IPS-18a (cell line): ENCODE data around the gene AKAP9.
"Not testable (repeated sequence)": the region's sequence is repeated elsewhere in the genome, so short reads cannot be mapped to it uniquely, and the experiment has no call there.

Source experiments
- H3K27ac ChIP-seq: one replicate; pipeline ENCODE4 v1.5.1; 2013; ENCODE audit warnings: low read length
- H3K27me3 ChIP-seq: one replicate; pipeline ENCODE4 v1.6.1; 2013; ENCODE audit warnings: mild to moderate bottlenecking, low read length; ENCODE audit not compliant: control insufficient read depth, insufficient read depth
- H3K36me3 ChIP-seq: one replicate; pipeline ENCODE4 v1.6.1; 2013; ENCODE audit warnings: low read depth, low read length; ENCODE audit not compliant: control insufficient read depth
- H3K4me1 ChIP-seq: one replicate; pipeline ENCODE4 v1.6.1; 2013; ENCODE audit warnings: low read depth, low read length; ENCODE audit not compliant: control insufficient read depth
- H3K4me3 ChIP-seq: one replicate; pipeline ENCODE4 v1.5.1; 2013; ENCODE audit warnings: low read length
- H3K9ac ChIP-seq: one replicate; pipeline ENCODE4 v1.6.1; 2013; ENCODE audit warnings: mild to moderate bottlenecking, low read length, moderate library complexity
- H3K9me3 ChIP-seq: one replicate; pipeline ENCODE4 v1.6.1; 2013; ENCODE audit warnings: low read depth, low read length; ENCODE audit not compliant: control insufficient read depth

The AKAP9 gene

DNA sequence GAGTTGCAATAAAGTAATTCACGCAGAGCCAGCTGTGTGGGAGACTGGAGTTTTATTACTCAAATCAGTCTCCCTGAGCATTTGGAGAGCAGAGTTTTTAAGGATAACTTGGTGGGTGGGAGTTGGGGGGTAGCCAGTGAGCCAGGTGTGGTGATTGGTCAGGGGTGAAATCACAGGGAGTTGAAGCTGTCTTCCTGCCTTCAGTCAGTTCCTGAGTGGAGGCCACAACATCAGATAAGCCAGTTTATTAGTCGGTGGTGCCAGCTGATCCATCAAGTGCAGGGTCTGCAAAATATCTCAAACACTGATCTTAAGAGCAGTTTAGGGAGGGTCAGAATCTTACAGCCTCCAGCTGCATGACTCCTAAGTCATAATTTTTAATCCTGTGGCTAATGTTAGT lies 196.9 kb downstream of the AKAP9 start:
- Histone ChIP-seq H3K27me3 (no peaks in the 10 kb centered on the region), H3K27ac (no peak overlapping the region), H3K4me1 (peaks cover under 1% of the 10 kb centered on the region), H3K9me3 (no peaks in the 10 kb centered on the region), H3K9ac (no peak overlapping the region), H3K36me3 (no peaks in the 10 kb centered on the region), H3K4me3 (no peak overlapping the region)

DNA sequence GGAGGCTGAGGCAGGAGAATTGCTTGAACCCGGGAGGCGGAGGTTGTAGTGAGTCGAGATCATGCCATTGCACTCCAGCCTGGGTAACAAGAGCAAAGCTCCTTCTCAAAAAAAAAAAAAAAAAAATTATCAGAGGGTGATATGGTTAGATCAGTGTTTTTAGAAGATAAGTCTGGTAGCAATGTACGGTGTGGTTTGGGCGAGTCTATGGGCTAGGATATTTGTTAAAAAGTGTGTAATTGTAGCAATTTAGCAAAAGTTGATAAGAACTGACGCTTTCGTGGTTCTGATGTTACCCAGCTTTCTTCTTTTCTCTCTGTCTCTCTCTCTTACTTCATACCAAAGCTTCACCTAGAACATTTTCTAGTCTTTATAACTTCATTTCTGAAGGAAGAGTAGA lies 200.5 kb downstream of the AKAP9 start:
- Histone ChIP-seq H3K27ac (no peak overlapping the region), H3K27me3 (no peaks in the 10 kb centered on the region), H3K4me1 (no peaks in the 10 kb centered on the region), H3K9me3 (no peaks in the 10 kb centered on the region), H3K4me3 (no peak overlapping the region), H3K36me3 (no peaks in the 10 kb centered on the region), H3K9ac (no peak overlapping the region)

DNA sequence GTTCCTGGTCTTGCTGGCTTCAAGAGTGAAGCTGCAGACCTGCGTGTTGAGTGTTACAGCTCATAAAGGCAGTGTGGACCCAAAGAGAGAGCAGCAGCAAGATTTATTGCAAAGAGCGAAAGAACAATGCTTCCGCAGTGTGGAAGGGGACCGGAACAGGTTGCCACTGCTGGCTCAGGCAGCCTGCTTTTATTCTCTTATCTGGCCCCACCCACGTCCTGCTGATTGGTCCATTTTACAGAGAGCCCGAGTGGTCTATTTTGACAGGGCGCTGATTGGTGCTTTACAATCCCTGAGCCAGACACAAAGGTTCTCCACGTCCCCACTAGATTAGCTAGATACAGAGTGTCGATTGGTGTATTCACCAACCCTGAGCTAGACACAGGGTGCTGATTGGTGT lies 202.1 kb downstream of the AKAP9 start:
- not testable (repeated sequence) for H3K27ac ChIP-seq, H3K4me3 ChIP-seq

DNA sequence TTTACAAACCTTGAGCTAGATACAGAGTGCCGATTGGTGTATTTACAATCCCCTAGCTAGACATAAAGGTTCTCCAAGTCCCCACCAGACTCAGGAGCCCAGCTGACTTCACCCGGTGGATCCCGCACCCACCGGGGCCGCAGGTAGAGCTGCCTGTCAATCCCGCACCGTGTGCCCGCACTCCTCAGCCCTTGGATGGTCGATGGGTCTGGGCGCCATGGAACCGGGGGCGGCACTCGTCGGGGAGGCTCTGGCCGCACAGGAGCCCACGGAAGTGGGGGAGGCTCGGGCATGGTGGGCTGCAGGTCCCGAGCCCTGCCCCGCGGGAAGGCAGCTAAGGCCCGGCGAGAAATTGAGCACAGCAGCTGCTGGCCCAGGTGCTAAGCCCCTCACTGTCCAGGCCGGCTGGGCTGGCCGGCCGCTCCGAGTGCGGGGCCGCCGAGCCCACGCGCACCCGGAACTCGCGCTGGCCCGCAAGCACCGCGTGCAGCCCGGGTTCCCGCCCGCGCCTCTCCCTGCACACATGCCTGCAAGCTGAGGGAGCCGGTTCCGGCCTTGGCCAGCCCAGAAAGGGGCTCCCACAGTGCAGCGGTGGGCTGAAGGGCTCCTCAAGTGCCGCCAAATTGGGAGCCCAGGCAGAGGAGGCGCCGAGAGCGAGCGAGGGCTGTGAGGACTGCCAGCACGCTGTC lies 202.7 kb downstream of the AKAP9 start:
- not testable (repeated sequence) for H3K4me3 ChIP-seq, H3K27ac ChIP-seq, H3K27me3 ChIP-seq, H3K9me3 ChIP-seq, H3K9ac ChIP-seq, H3K4me1 ChIP-seq, H3K36me3 ChIP-seq

More for the DNA sequence above, 202.1 kb downstream of the AKAP9 start:
- H3K27me3 ChIP-seq, H3K9me3 ChIP-seq, H3K9ac ChIP-seq, H3K4me1 ChIP-seq, H3K36me3 ChIP-seq: not testable (repeated sequence)

DNA sequence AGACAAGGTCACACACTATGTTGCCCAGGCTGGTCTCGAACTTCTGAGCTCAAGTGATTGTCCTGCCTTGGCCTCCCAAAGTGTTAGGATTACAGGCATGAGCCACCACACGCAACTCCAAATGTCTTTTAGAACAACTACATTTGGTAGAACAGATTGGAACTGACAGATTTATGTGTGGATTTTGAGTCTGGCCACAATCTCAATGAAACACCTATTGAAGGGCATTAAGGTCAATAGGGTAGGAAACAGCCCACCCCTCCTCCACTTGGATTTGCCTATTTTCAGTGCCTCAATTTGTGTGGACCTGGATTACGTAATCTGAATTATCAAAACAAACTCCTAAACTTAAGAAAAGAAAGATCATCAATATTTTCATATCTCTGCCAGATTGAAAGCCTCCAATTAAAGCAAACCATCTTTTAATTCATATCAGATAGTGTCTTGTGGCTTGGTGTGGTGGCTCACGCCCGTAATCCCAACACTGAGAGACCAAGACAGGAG lies 209.1 kb downstream of the AKAP9 start:
- Histone ChIP-seq H3K36me3 (no peaks in the 10 kb centered on the region), H3K4me3 (no peak overlapping the region), H3K4me1 (no peaks in the 10 kb centered on the region), H3K9me3 (no peaks in the 10 kb centered on the region), H3K27ac (no peak overlapping the region), H3K9ac (no peak overlapping the region), H3K27me3 (no peaks in the 10 kb centered on the region)

DNA sequence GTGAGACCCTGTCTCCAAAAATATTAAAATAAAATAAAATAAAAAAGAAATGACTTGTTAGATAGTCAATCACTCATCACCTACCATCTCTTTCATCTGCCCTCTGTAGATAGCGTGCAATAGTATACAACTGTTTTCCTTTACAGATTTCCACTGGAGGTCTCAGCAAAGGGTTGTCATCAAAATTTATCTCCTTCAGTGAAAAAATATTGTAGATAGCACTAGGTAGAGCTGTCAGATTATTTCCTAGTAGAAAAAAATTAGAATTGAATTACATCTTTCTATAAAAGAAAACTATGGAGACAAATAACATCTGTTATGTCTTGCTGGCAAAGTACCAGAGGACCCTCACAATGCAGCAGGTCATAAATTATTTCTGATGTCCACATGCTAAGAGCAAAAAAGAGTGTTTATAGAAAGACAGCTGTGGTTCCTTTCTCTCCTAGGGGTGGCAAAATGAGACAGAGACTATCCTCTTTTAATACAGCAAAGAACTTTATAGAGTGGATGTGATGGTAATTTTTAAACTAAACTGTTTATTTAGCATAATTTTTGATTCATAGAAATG lies 209.9 kb downstream of the AKAP9 start:
- Histone ChIP-seq H3K9me3 (no peaks in the 10 kb centered on the region), H3K9ac (no peak overlapping the region), H3K27me3 (no peaks in the 10 kb centered on the region), H3K27ac (no peak overlapping the region), H3K4me1 (no peaks in the 10 kb centered on the region), H3K4me3 (no peak overlapping the region), H3K36me3 (no peaks in the 10 kb centered on the region)

DNA sequence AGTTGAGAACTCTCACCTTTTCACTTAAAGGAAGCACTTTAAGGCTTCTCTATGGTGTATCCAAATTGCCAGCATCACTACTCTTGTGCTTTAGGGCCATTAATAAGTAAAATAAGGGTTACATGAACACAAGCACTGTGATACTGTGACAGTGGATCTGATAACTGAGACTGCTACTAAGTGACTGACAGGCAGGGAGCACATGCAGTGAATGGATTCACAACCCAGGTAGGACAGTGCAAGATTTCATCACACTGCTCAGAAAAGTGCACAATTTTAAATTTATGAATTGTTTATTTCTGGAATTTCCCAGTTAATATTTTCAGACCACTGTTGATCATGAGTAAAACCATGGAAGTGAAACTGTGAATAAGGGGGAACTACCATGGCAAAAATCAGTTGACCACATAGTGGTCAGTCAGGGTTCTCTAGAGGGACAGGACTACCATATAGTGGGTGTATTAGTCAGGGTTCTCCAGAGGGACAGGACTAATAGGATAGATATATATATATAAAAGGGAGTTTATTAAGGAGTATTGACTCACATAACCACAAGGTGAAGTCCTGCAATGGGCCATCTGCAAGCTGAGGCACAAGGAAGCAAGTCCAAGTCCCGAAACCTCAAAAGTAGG lies 214.6 kb downstream of the AKAP9 start:
- H3K4me3 ChIP-seq: no peak overlapping the region
- no peaks in the 10 kb centered on the region for H3K27me3 ChIP-seq
- H3K27ac ChIP-seq: no peak overlapping the region
- no peaks in the 10 kb centered on the region for H3K9me3 ChIP-seq
- H3K4me1 ChIP-seq: no peaks in the 10 kb centered on the region
- no peak overlapping the region for H3K9ac ChIP-seq
- H3K36me3 ChIP-seq: no peaks in the 10 kb centered on the region

DNA sequence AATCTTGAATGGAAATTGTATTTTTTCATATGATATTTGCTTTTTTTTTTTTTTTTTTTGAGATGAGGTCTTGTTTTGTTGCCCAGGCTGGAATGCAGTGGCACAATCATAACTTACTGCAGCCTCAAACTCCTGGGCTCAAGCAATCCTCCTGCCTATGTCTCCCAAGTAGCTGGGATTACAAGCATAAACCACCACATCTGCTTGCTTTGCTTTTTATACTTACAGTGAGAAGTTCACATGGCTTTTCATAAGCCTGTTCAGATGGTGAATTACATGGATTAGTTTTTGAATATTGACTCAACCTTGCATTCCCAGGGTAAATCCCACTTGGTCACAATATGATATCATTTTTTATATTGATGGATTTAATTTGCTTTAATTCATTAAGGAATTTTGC lies 216.3 kb downstream of the AKAP9 start:
- Histone ChIP-seq H3K27ac (no peak overlapping the region), H3K4me3 (no peak overlapping the region), H3K27me3 (no peaks in the 10 kb centered on the region), H3K4me1 (no peaks in the 10 kb centered on the region), H3K9me3 (no peaks in the 10 kb centered on the region), H3K9ac (no peak overlapping the region), H3K36me3 (no peaks in the 10 kb centered on the region)

DNA sequence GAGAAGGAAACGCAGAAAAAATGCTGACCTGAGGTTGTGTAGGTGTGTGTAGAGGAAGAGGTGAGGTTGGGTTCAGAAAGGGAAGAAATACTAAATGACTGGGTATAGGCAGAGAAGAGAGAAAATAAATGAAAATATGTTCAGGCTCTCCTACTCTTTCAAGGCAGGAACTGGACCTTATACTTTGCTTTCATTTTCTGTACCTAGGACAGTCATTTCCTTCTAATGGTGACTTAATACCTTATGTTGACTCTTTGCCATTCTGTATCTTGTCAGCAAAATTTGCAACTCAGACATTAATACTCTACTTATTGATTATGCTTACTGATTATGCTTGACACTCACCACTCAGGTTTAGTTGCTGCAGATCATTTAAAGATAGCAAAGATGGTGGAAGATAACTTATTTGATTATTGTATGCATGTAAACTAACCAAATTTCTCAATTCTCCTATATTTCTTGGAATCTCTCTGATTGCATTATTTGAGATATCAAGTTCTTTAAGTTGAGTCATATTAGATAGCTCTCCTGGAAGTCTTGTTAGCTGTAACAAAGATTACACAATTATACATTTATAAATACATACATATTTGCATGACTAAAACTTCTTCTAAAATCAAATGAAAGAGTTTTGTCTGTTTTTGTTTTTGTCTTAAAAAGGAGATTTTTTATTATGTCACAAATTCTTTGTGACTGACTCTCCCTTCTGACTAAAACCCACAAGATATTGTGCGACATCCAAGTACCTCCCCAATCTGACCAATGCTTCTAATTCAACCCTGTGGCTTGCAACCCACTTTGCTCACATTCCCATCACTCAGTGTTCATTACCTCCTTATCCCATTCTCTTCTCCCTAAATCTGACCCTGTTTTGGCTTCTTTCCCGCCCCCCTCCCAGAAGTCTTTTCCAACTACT lies 218.3 kb downstream of the AKAP9 start:
- no peaks in the 10 kb centered on the region for H3K36me3 ChIP-seq
- no peak overlapping the region for H3K4me3 ChIP-seq
- H3K9ac ChIP-seq: no peak overlapping the region
- no peaks in the 10 kb centered on the region for H3K27me3 ChIP-seq
- no peak overlapping the region for H3K27ac ChIP-seq
- no peaks in the 10 kb centered on the region for H3K4me1 ChIP-seq
- no peaks in the 10 kb centered on the region for H3K9me3 ChIP-seq
